Peyer's patch (tissue), 4 donors: Measurements from ENCODE around the gene SLC5A2.
A peak's percentile ranks its signal among the peaks of the same experiment; 100 is the strongest.

ENCODE experiments used
- POLR2A ChIP-seq, 2 donors: fragments of 450-650 bp; IDR thresholded peaks; one replicate each; pipeline ENCODE4 v1.5.1; 2017; ENCODE audit warnings: antibody characterized with exemption in 2 of 2, mild to moderate bottlenecking in 2 of 2, moderate library complexity in 2 of 2
- TF ChIP-seq, protein P1 (sequence below), 6 experiments: fragments of 450-650 bp in 4 of 6; fragments of 200-600 bp in 2 of 6; sonication (generic) in 1 of 6; IDR thresholded peaks; one replicate each; pipeline ENCODE4 v1.5.1; 2017 to 2019; ENCODE audit warnings: antibody characterized with exemption in 6 of 6, mild to moderate bottlenecking in 3 of 6, moderate library complexity in 1 of 6

GRCh38 chr16:31487071-31487719 lies 4.3 kb downstream of the SLC5A2 start:
- TF ChIP-seq, protein P1, sequence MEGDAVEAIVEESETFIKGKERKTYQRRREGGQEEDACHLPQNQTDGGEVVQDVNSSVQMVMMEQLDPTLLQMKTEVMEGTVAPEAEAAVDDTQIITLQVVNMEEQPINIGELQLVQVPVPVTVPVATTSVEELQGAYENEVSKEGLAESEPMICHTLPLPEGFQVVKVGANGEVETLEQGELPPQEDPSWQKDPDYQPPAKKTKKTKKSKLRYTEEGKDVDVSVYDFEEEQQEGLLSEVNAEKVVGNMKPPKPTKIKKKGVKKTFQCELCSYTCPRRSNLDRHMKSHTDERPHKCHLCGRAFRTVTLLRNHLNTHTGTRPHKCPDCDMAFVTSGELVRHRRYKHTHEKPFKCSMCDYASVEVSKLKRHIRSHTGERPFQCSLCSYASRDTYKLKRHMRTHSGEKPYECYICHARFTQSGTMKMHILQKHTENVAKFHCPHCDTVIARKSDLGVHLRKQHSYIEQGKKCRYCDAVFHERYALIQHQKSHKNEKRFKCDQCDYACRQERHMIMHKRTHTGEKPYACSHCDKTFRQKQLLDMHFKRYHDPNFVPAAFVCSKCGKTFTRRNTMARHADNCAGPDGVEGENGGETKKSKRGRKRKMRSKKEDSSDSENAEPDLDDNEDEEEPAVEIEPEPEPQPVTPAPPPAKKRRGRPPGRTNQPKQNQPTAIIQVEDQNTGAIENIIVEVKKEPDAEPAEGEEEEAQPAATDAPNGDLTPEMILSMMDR (IDR thresholded peaks at IDR 0.05): no peak
- peak in 1 of 2 donors; percentile 26 for TF ChIP-seq POLR2A (IDR thresholded peaks at IDR 0.05)
